BLaER1 treated with 17β-estradiol and CSF1 and Interleukin-3, amounts not matched to agents 10 nM and 100 nM (cell line): ENCODE measurements around the gene TM9SF4.

Experiments
- H3K27ac ChIP-seq, 11 experiments: shearing (Covaris generic); formaldehyde crosslinking; 2 replicates each; pipeline ENCODE4 v1.8.1; 2022
- H3K27me3 ChIP-seq, 11 experiments: shearing (Covaris generic); formaldehyde crosslinking; 2 replicates each; pipeline ENCODE4 v1.8.1; 2022
- H3K36me3 ChIP-seq, 11 experiments: shearing (Covaris generic); formaldehyde crosslinking; 2 replicates each; pipeline ENCODE4 v1.8.1; 2022
- H3K4me1 ChIP-seq, 10 experiments: shearing (Covaris generic); formaldehyde crosslinking; 2 replicates each; pipeline ENCODE4 v1.8.1; 2022
- H3K4me2 ChIP-seq, 11 experiments: shearing (Covaris generic); formaldehyde crosslinking; 2 replicates each; pipeline ENCODE4 v1.8.1; 2022
- H3K4me3 ChIP-seq, 10 experiments: shearing (Covaris generic); formaldehyde crosslinking; 2 replicates each; pipeline ENCODE4 v1.8.1; 2022
- H3K9ac ChIP-seq, 11 experiments: shearing (Covaris generic); formaldehyde crosslinking; 2 replicates each; pipeline ENCODE4 v1.8.1; 2022
- H3K9me3 ChIP-seq, 11 experiments: shearing (Covaris generic); formaldehyde crosslinking; replicated peaks in 1 of 11; 2 replicates each; pipeline ENCODE4 v1.8.1; 2022
- H4K20me1 ChIP-seq, 11 experiments: shearing (Covaris generic); formaldehyde crosslinking; 2 replicates each; pipeline ENCODE4 v1.8.1; 2022
- Cebpa-rat ChIP-seq, 11 experiments: shearing (Covaris generic); IDR thresholded peaks; 2 replicates each; pipeline ENCODE4 v1.8.1; 2022

The TM9SF4 gene

DNA sequence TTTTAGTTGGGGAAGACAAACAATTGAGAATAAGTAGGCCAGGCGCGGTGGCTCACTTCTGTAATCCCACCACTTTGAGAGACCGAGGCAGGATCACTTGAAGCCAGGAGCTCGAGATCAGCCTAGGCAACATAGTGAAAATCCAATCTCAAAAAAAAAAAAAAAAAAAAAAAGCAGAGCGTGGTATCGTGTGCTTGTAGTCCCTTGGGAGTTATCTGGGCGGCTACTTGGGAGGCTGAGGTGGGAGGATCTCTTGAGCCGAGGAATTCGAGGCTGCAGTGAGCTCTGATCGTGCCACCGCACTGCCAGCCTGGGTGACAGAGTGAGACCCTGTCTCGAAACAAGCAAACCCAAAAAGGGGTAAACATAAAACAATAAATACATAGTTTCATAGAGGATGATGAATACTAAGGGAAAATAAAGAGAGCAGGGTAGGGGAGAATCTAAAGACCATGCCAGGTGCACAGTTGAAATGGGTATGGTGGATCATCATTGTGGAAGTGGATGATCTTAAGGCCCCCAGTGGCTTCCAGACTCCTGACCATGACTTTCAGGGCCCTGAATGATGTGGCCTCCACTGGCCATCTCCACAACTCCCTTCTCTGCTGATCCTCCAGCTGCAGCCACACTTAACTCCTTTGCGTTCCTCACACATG is 99.1 kb downstream of the TM9SF4 start:
- H3K27ac ChIP-seq = peak overlapping the region; percentile 89 to 98 (median 96); a peak in 21 of 22 replicates
- no peaks in the 10 kb centered on the region for H3K9me3 ChIP-seq
- peak overlapping the region; percentile 92 to 100 (median 98) for H3K4me3 ChIP-seq
- H4K20me1 ChIP-seq = peaks cover 14 to 38% (median 35%) of the 10 kb centered on the region in 11 experiments; a peak in 20 of 22 replicates
- no peaks in the 10 kb centered on the region for H3K27me3 ChIP-seq
- no peak for TF ChIP-seq Cebpa-rat (IDR thresholded peaks at IDR 0.05)
- H3K9ac ChIP-seq = peak overlapping the region; percentile 90 to 100 (median 98)
- peak overlapping the region; percentile 76 to 99 (median 90) for H3K4me2 ChIP-seq
- peaks cover 44 to 68% (median 52%) of the 10 kb centered on the region in 10 experiments for H3K4me1 ChIP-seq
- H3K36me3 ChIP-seq = peaks cover 36 to 58% (median 50%) of the 10 kb centered on the region in 11 experiments

GRCh38 chr20:32209850-32210605 is 100.5 kb downstream of the TM9SF4 start:
- no peak overlapping the region for H3K4me3 ChIP-seq
- TF ChIP-seq Cebpa-rat (IDR thresholded peaks at IDR 0.05) = no peak
- peaks cover 30 to 54% (median 38%) of the 10 kb centered on the region in 10 experiments for H3K4me1 ChIP-seq
- H3K27me3 ChIP-seq = no peaks in the 10 kb centered on the region
- H3K36me3 ChIP-seq = peaks cover 45 to 61% (median 55%) of the 10 kb centered on the region in 11 experiments
- H3K9ac ChIP-seq = peak overlapping the region in 7 of 11 experiments; percentile 16 to 100 (median 30); a peak in 6 of 22 replicates
- H3K27ac ChIP-seq = no peak overlapping the region
- peaks cover under 1 to 26% (median 21%) of the 10 kb centered on the region in 11 experiments; a peak in 18 of 22 replicates for H4K20me1 ChIP-seq
- peak overlapping the region in 6 of 11 experiments; percentile 83 to 99 (median 92); a peak in 7 of 22 replicates for H3K4me2 ChIP-seq
- H3K9me3 ChIP-seq = no peaks in the 10 kb centered on the region

GRCh38 chr20:32213870-32214269 is 104.4 kb downstream of the TM9SF4 start:
- H3K27me3 ChIP-seq = no peaks in the 10 kb centered on the region
- TF ChIP-seq Cebpa-rat (IDR thresholded peaks at IDR 0.05) = no peak
- peaks cover 84 to 99% (median 93%) of the 10 kb centered on the region in 11 experiments for H3K36me3 ChIP-seq
- no peak overlapping the region for H3K4me3 ChIP-seq
- H3K27ac ChIP-seq = no peak overlapping the region
- H3K4me2 ChIP-seq = no peak overlapping the region
- H4K20me1 ChIP-seq = peaks cover 0 to 10% (median 0%) of the 10 kb centered on the region in 11 experiments; a peak in 7 of 22 replicates
- no peaks in the 10 kb centered on the region for H3K9me3 ChIP-seq
- peaks cover 2 to 28% (median 11%) of the 10 kb centered on the region in 10 experiments; a peak in 18 of 20 replicates for H3K4me1 ChIP-seq
- H3K9ac ChIP-seq = no peak overlapping the region

DNA sequence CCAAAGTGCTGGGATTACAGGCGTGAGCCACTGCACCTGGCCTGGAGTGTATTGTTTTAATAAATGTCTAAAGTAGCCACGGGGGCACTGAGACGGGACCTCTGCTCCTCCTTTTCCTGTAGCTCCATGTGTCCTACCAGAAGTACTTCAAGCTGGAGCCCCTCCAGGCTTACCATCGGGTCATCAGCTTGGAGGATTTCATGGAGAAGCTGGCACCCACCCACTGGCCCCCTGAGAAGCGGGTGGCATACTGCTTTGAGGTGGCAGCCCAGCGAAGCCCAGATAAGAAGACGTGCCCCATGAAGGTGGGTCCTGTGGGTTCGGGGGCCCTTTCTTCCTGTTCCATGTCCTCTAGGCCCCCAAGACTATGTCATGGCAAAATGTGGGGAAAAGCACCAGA is 105.6 kb downstream of the TM9SF4 start:
- no peak for TF ChIP-seq Cebpa-rat (IDR thresholded peaks at IDR 0.05)
- H3K36me3 ChIP-seq = peaks cover 93 to 100% (median 97%) of the 10 kb centered on the region in 11 experiments
- no peaks in the 10 kb centered on the region for H3K27me3 ChIP-seq

GRCh38 chr20:32215729-32216128 is 106.2 kb downstream of the TM9SF4 start:
- Histone ChIP-seq H3K36me3 (peaks cover 93 to 100% (median 97%) of the 10 kb centered on the region in 11 experiments), H3K27ac (no peak overlapping the region), H4K20me1 (peaks cover 0 to 12% (median 0%) of the 10 kb centered on the region in 11 experiments; a peak in 9 of 22 replicates), H3K4me1 (peaks cover 0 to 11% (median 0%) of the 10 kb centered on the region in 10 experiments; a peak in 2 of 20 replicates), H3K4me3 (no peak overlapping the region), H3K4me2 (no peak overlapping the region), H3K9ac (no peak overlapping the region), H3K27me3 (no peaks in the 10 kb centered on the region), H3K9me3 (no peaks in the 10 kb centered on the region)
- no peak for TF ChIP-seq Cebpa-rat (IDR thresholded peaks at IDR 0.05)

More for the DNA sequence above, 105.6 kb downstream of the TM9SF4 start:
- Histone ChIP-seq H3K27ac (no peak overlapping the region), H4K20me1 (peaks cover 0 to 10% (median 0%) of the 10 kb centered on the region in 11 experiments; a peak in 8 of 22 replicates), H3K4me1 (peaks cover 0 to 16% (median 0%) of the 10 kb centered on the region in 10 experiments; a peak in 5 of 20 replicates), H3K4me3 (no peak overlapping the region), H3K4me2 (no peak overlapping the region), H3K9ac (no peak overlapping the region), H3K9me3 (no peaks in the 10 kb centered on the region)

DNA sequence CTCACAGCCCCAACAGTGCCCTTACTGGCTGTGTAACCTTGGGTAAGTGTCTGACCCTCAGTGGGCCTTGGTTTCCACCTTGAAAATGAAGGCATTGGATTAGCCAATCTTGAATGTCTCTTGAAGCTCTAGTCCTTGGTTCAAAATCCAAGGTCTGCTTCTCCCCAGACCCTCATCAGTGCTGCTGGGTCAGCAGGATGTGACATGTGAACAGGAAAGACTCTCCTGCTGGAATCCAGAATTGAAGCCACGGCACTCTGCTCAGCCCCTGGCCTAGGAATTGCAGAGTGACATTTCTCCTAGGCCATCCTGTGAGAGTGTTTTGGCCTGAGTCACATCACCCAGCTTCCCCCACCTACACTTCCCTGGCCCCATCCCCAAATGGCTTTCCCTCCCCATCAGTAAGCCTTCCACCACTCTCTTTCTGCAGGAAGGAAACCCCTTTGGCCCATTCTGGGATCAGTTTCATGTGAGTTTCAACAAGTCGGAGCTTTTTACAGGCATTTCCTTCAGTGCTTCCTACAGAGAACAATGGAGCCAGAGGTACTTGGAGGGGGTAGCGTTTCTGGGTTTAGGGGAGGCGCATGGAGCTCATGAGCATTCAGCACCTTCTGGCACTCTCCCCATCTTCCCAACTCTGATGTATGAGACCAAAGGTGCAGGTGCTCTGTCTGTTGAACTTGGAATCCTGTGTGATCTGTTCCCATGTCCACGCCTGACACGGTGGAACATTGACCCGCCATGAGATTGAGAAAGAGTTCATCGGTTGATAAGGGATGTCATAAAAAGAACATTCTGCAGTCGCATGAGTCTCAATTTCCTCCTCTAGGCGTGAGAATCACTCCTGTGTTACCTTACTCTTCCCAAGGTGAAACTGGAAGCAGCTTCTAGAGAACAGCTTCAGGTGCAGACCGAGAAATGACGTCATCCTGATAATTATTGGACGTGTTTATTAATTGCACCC is 106.9 kb downstream of the TM9SF4 start:
- H3K36me3 ChIP-seq = peaks cover 93 to 100% (median 97%) of the 10 kb centered on the region in 11 experiments
- no peaks in the 10 kb centered on the region for H3K27me3 ChIP-seq
- no peak overlapping the region for H3K4me3 ChIP-seq
- no peaks in the 10 kb centered on the region for H3K9me3 ChIP-seq
- H3K9ac ChIP-seq = no peak overlapping the region
- peaks cover 0 to 19% (median 2%) of the 10 kb centered on the region in 11 experiments; a peak in 10 of 22 replicates for H4K20me1 ChIP-seq
- peaks cover 0 to 8% (median 0%) of the 10 kb centered on the region in 10 experiments; a peak in 2 of 20 replicates for H3K4me1 ChIP-seq
- TF ChIP-seq Cebpa-rat (IDR thresholded peaks at IDR 0.05) = no peak
- H3K4me2 ChIP-seq = no peak overlapping the region
- H3K27ac ChIP-seq = no peak overlapping the region
